PC-9 (cell line): ENCODE data around the gene ARL6IP5. TPM values are rescaled to one million over a fixed set of nuclear protein-coding genes. Genes with fewer than 3 reads are reported as not detected.

Experiments used
- BruUV-seq: library from RNA; stranded (reverse); fragments of 400-500 nt; replicated peaks from 2 replicates; lab custom pipeline; 2021; lab: Mats Ljungman, UMichigan
- CTCF ChIA-PET: fragments of 300-600 bp; sonication (Branson Sonifier 250); formaldehyde crosslinking; loops from one replicate; lab custom pipeline; 2022; ENCODE audit warnings: antibody characterized with exemption; lab: Charles Lee
- POLR2A ChIA-PET: fragments of 300-600 bp; sonication (Branson Sonifier 250); formaldehyde crosslinking; loops from one replicate; lab custom pipeline; 2022; ENCODE audit warnings: antibody characterized with exemption; ENCODE audit not compliant: unreplicated experiment; lab: Charles Lee
- DNase-seq, 2 experiments: peaks; one replicate each; pipeline versions ENCODE4 v3.0.0 to v3.0.0-alpha.2; 2015 to 2022; ENCODE audit warnings: mixed read lengths in 1 of 2
- H2AFZ ChIP-seq: fragments of 200-600 bp; sonication (generic); 2 replicates; pipeline ENCODE4 v1.8.1; 2017; ENCODE audit warnings: antibody characterized with exemption
- H3F3A ChIP-seq: fragments of 200-600 bp; sonication (generic); 2 replicates; pipeline ENCODE4 v1.8.1; 2017; ENCODE audit warnings: antibody characterized with exemption, mild to moderate bottlenecking, low read depth; ENCODE audit not compliant: insufficient read depth
- H3K27ac ChIP-seq: fragments of 200-600 bp; sonication (generic); 2 replicates; pipeline ENCODE4 v1.6.1; 2016; ENCODE audit warnings: mixed run types
- H3K27me3 ChIP-seq: fragments of 200-600 bp; sonication (generic); 2 replicates; pipeline ENCODE4 v1.6.1; 2016; ENCODE audit warnings: low read depth, mixed run types; ENCODE audit not compliant: insufficient read depth
- H3K36me3 ChIP-seq: fragments of 200-600 bp; sonication (generic); 2 replicates; pipeline ENCODE4 v1.6.1; 2016; ENCODE audit warnings: low read depth, mixed run types
- H3K4me1 ChIP-seq: fragments of 200-600 bp; sonication (generic); replicated peaks from 2 replicates; pipeline ENCODE4 v1.6.1; 2016; ENCODE audit warnings: mixed run types; ENCODE audit not compliant: insufficient read depth
- H3K4me2 ChIP-seq: fragments of 200-600 bp; sonication (generic); 2 replicates; pipeline ENCODE4 v1.6.1; 2017; ENCODE audit warnings: mixed run types
- H3K4me3 ChIP-seq: fragments of 200-600 bp; sonication (generic); 2 replicates; pipeline ENCODE4 v1.6.1; 2016; ENCODE audit warnings: mixed run types
- H3K79me2 ChIP-seq: fragments of 200-600 bp; sonication (generic); 2 replicates; pipeline ENCODE4 v1.6.1; 2017; ENCODE audit warnings: low read depth, mixed run types
- H3K9me2 ChIP-seq: fragments of 200-600 bp; sonication (generic); 2 replicates; pipeline ENCODE4 v1.8.1; 2017; ENCODE audit warnings: mild to moderate bottlenecking; ENCODE audit not compliant: insufficient read depth
- H3K9me3 ChIP-seq: fragments of 200-600 bp; sonication (generic); 2 replicates; pipeline ENCODE4 v1.8.1; 2016; ENCODE audit warnings: low read depth; ENCODE audit not compliant: insufficient read depth
- H4K20me1 ChIP-seq: fragments of 200-600 bp; sonication (generic); 2 replicates; pipeline ENCODE4 v1.8.1; 2017; ENCODE audit not compliant: insufficient read depth
- EZH2 ChIP-seq: fragments of 200-600 bp; sonication (generic); IDR thresholded peaks from 2 replicates; pipeline ENCODE4 v1.8.0; 2017; ENCODE audit warnings: antibody characterized with exemption, low read depth
- intact Hi-C: fragments of 100-400 bp; cut with micrococcal nuclease; formaldehyde crosslinking; loops from one replicate; pipeline ENCODE4 v1.10.0; 2022; ENCODE audit not compliant: unreplicated experiment
- total RNA-seq: library from RNA; stranded (reverse); gene quantifications from 2 replicates; pipeline ENCODE4 v1.2.3, GENCODE V29; 2021
- TF ChIP-seq, protein P1 (sequence below): fragments of 200-600 bp; sonication (generic); conservative IDR thresholded peaks from 2 replicates; pipeline ENCODE4 v1.6.1; 2017; ENCODE audit warnings: mixed run types, antibody characterized with exemption, mild to moderate bottlenecking, moderate library complexity

The ARL6IP5 gene
- total RNA-seq, 1 experiment from 2014 or later: 45.7 TPM

DNA sequence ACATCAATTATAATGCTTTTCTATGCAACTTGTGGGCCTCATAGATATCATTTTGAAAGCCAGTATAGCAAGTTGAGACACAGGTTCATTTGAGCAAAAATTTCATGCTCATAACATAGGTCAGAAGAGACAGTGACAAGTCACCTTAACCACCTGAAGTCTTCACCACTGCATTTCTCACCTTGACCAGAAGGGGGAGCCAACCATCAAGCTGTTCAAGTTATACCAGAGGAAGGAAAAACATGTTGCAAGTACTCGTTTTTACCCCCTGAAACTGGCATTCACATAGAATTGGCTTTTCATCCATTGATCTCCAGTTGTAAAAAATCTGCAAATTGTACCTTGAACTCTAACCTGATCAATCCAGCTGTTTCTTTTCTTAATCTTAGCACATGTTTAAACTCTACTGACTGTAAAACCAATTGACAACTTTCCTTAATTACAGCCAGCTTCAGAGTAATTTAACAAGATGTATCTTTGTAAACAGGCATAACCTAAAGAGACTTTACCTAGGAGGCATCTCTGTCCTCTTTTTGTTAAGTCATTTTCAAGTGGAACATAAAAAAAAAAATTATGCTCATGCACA lies 36.2 kb downstream of the ARL6IP5 start:
- Histone ChIP-seq H3K4me2 (no peak overlapping the region), H3K27me3 (no peaks in the 10 kb centered on the region), H3K9me2 (no peaks in the 10 kb centered on the region), H3K4me1 (peaks cover 18% of the 10 kb centered on the region), H3F3A (peaks cover 15% of the 10 kb centered on the region), H3K79me2 (no peaks in the 10 kb centered on the region), H3K27ac (no peak overlapping the region), H3K9me3 (no peaks in the 10 kb centered on the region), H4K20me1 (no peaks in the 10 kb centered on the region), H3K4me3 (no peak overlapping the region), H2AFZ (peak overlapping the region; percentile 63; the same call in 1 of the 2 replicates), H3K36me3 (no peaks in the 10 kb centered on the region)
- DNase-seq: peak; percentile 64 to 77
- no TSS peak for BruUV-seq
- ChIA-PET POLR2A (no interaction called here), CTCF (interaction anchor here (0.5 to 2.0 kb wide), 4 partner anchors 40 to 320 kb away, joined by 3 to 8 read pairs (median 6); no protein-coding TSS in a partner anchor)
- TF ChIP-seq, protein P1, sequence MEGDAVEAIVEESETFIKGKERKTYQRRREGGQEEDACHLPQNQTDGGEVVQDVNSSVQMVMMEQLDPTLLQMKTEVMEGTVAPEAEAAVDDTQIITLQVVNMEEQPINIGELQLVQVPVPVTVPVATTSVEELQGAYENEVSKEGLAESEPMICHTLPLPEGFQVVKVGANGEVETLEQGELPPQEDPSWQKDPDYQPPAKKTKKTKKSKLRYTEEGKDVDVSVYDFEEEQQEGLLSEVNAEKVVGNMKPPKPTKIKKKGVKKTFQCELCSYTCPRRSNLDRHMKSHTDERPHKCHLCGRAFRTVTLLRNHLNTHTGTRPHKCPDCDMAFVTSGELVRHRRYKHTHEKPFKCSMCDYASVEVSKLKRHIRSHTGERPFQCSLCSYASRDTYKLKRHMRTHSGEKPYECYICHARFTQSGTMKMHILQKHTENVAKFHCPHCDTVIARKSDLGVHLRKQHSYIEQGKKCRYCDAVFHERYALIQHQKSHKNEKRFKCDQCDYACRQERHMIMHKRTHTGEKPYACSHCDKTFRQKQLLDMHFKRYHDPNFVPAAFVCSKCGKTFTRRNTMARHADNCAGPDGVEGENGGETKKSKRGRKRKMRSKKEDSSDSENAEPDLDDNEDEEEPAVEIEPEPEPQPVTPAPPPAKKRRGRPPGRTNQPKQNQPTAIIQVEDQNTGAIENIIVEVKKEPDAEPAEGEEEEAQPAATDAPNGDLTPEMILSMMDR: peak; percentile 83
- TF ChIP-seq EZH2: no peak
- intact Hi-C loops: loop anchor here (1.0 to 5.0 kb wide), 4 partner anchors 41 to 550 kb away; no protein-coding TSS in a partner anchor

- H3K4me2 ChIP-seq: no peak overlapping the region
- BruUV-seq: no TSS peak
- no peak overlapping the region for H3K27ac ChIP-seq
- H3K9me3 ChIP-seq: no peaks in the 10 kb centered on the region
- peaks cover 10% of the 10 kb centered on the region for H3F3A ChIP-seq
- H2AFZ ChIP-seq: peak overlapping the region; percentile 63; the same call in 1 of the 2 replicates
- TF ChIP-seq, protein P1: no peak
- no peak for TF ChIP-seq EZH2
- CTCF ChIA-PET: interaction anchor here (0.5 to 2.0 kb wide), 5 partner anchors 36 to 320 kb away, joined by 3 to 13 read pairs (median 7); no protein-coding TSS in a partner anchor
- H3K79me2 ChIP-seq: no peaks in the 10 kb centered on the region
- POLR2A ChIA-PET: no interaction called here
- no peaks in the 10 kb centered on the region for H3K36me3 ChIP-seq
- no peaks in the 10 kb centered on the region for H4K20me1 ChIP-seq
- DNase-seq: no peak
- H3K9me2 ChIP-seq: no peaks in the 10 kb centered on the region
- peaks cover 13% of the 10 kb centered on the region for H3K4me1 ChIP-seq
- H3K4me3 ChIP-seq: no peak overlapping the region
- H3K27me3 ChIP-seq: no peaks in the 10 kb centered on the region
- intact Hi-C loops: loop anchor here (1.0 to 5.0 kb wide), 2 partner anchors 41 to 185 kb away; no protein-coding TSS in a partner anchor
These were observed 36.8 kb downstream of the ARL6IP5 start for GRCh38 chr3:69121513-69121912.

DNA sequence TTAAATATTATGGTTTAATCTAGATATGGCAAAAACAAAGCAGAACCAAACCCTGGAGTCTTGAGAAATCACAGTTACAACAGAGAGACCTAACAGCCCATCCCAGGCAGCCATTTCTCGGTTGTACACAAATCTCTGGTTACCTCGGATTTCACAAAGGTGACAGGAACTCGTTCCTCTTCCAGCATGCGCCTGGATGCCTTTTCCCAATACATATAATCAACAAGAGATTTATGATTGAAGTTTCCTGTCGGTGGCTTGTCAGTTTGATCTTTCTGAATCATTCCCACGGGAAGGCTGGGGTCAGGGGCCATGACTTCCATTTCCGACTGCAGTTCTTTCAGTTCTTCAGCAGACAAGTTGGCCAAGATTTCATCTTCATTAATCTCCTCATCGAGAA lies 37.2 kb downstream of the ARL6IP5 start:
- Histone ChIP-seq H3K36me3 (no peaks in the 10 kb centered on the region), H3K4me1 (peaks cover 10% of the 10 kb centered on the region), H3K27me3 (no peaks in the 10 kb centered on the region), H3K79me2 (no peaks in the 10 kb centered on the region), H3K9me2 (no peaks in the 10 kb centered on the region), H3K9me3 (no peaks in the 10 kb centered on the region), H3F3A (peaks cover 8% of the 10 kb centered on the region; the same call in 1 of the 2 replicates), H4K20me1 (no peaks in the 10 kb centered on the region), H2AFZ (no peak overlapping the region), H3K4me2 (no peak overlapping the region), H3K4me3 (no peak overlapping the region), H3K27ac (no peak overlapping the region)
- intact Hi-C loops: loop anchor here (1.0 to 5.0 kb wide), 2 partner anchors 40 to 184 kb away; no protein-coding TSS in a partner anchor
- BruUV-seq: no TSS peak
- TF ChIP-seq EZH2: no peak
- TF ChIP-seq, protein P1: no peak
- no peak for DNase-seq
- ChIA-PET CTCF (interaction anchor here (0.5 to 0.6 kb wide), 2 partner anchors 36 kb away, joined by 4 to 13 read pairs; no protein-coding TSS in a partner anchor), POLR2A (no interaction called here)
